ENCODE measurements around the gene VSTM2L. TPM values are rescaled to one million over a fixed set of nuclear protein-coding genes. Genes with fewer than 3 reads are reported as not detected.

The VSTM2L gene, protein sequence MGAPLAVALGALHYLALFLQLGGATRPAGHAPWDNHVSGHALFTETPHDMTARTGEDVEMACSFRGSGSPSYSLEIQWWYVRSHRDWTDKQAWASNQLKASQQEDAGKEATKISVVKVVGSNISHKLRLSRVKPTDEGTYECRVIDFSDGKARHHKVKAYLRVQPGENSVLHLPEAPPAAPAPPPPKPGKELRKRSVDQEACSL
- total RNA-seq (2011; cell fraction: chromatin; rRNA removed; ENCODE audit: low replicate concordance) = not detected in 2 replicates
- not detected in 2 replicates for total RNA-seq (2011; cell fraction: nucleolus; rRNA removed)
- not detected in 2 replicates for total RNA-seq (2011; cell fraction: nucleoplasm; rRNA removed)
- total RNA-seq (2014; rRNA removed) (not detected in 2 replicates), total RNA-seq (2014; rRNA removed; fragmentation: Illumina TruSeq; extraction: Trizol) (not detected in 2 replicates), total RNA-seq (2015; rRNA removed; fragmentation: Illumina TruSeq; extraction: Trizol) (not detected in 2 replicates), total RNA-seq (2021) (not detected in 2 replicates), polyA plus RNA-seq (2011; rRNA removed) (not detected in 2 replicates), polyA plus RNA-seq (2014; fragmentation: Illumina TruSeq; extraction: Trizol) (not detected in 2 replicates), polyA plus RNA-seq (2014; fragmentation: Nextera tagmentation; extraction: Ambion mirVana) (not detected), polyA plus RNA-seq (2014; rRNA removed) (not detected in 2 replicates), polyA minus RNA-seq (2011; rRNA and poly(A)+ RNA removed) (not detected in 2 replicates), Bru-seq, nascent RNA (percentile 13 among the genes with signal in this experiment), BruChase-seq, experiment 1, labeled RNA remaining after a 2-hour chase (percentile 7 among the genes with signal in this experiment), BruChase-seq, experiment 2, labeled RNA remaining after a 6-hour chase (percentile 3 among the genes with signal in this experiment)
- not detected in 2 replicates for polyA plus RNA-seq (2011; cell fraction: cytosol; rRNA removed)
- polyA plus RNA-seq (2011; cell fraction: nucleus; rRNA removed) = not detected in 2 replicates
- polyA plus RNA-seq (2012) = not detected in 2 replicates
- not detected in 2 replicates for polyA minus RNA-seq (2011; cell fraction: cytosol; rRNA and poly(A)+ RNA removed)
- polyA minus RNA-seq (2011; cell fraction: nucleus; rRNA and poly(A)+ RNA removed) = not detected in 2 replicates
- long read RNA-seq, experiment 1 = 0 reads
- long read RNA-seq, experiment 2 = 0 reads
- long read RNA-seq, experiment 3 = 0 reads

DNA sequence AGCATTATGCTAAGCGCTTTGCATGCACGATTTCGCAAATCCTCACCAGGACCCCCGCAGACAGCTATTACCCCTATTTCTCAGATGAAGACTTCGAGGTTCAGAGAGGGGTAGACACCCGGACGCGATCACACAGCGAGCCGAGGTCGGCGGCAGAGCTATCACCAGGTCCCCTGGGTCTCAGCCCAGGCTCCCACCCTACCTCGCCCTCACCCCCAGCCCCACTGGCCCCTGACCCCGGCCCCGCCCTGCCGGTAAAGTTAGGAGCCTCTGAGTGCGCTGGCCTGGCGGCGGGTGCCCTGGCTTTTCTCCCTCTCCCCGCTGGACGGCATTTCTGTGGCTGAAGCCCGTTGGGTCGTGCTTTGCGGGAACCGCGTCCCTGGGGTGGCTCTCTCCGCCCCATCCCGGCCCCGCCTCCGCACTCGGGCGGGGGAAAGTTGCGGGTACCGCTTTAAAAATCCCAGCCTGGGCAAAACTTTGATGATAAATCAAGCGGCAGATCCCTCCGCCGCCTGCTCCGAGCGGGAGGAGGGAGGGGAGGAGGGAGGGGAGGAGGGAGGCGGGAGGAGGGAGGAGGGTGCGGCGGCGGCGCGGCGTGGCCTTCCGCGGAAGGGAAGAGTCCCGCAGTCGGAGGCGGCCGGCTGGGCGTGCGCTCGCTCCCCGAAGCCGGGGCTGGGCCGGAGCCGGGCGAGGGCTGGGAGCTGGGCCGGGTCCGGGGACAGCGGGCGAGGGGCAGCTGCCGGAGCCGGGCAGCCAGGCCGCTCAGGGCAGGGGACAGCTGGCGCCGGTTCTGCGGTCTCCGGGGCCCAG, at the start of gene VSTM2L:
VSTM2L (plus strand) TSS at position 624 of the 810 bp plus-strand sequence. CDS start 224 bp downstream, outside the sequence.
- Histone ChIP-seq H4K20me1 (replicated peaks; ENCODE audit: control insufficient read depth, insufficient read depth, low read length) (peaks cover 8% of the 10 kb centered on the region), H3K9ac (ENCODE audit: insufficient read depth in 1 of 2, low read depth in 2 of 2, low read length in 2 of 2) (peak within 1 kb of the TSS in 1 of 2 experiments; percentile 28; a peak in 1 of 4 replicates), H3K4me1 (replicated peaks in 1 of 2; ENCODE audit: control insufficient read depth in 2 of 2, insufficient read depth in 2 of 2, low read length in 2 of 2) (peaks cover 0 to 13% of the 10 kb centered on the region in 2 experiments; a peak in 2 of 5 replicates), H2AFZ (ENCODE audit: low read depth, low read length) (no peak within 1 kb of the TSS), H3K79me2 (ENCODE audit: control insufficient read depth, insufficient read depth, low read length) (no peaks in the 10 kb centered on the region), H3K4me2 (ENCODE audit: insufficient read depth, low read length) (peak within 1 kb of the TSS; percentile 32; the same call in 1 of the 2 replicates), H3K9me3 (replicated peaks; ENCODE audit: control insufficient read depth, insufficient read depth, low read depth, low read length) (no peaks in the 10 kb centered on the region), H3K9me1 (ENCODE audit: control insufficient read depth, insufficient read depth, low read length) (peaks cover 3% of the 10 kb centered on the region), H3K4me3 (peak within 1 kb of the TSS; percentile 21; the same call in 1 of the 2 replicates), H3K36me3 (ENCODE audit: control insufficient read depth, insufficient read depth, low read length) (no peaks in the 10 kb centered on the region; the same call in 2 of the 3 replicates), H3K27me3 (ENCODE audit: control insufficient read depth in 2 of 2, insufficient read depth in 2 of 2, low read length in 2 of 2) (peaks cover 9 to 49% of the 10 kb centered on the region in 2 experiments; a peak in 4 of 5 replicates), H3K27ac (ENCODE audit: extremely low read depth, low read depth, low read length) (no peak within 1 kb of the TSS)
- in situ Hi-C loops (cut with MboI) (no loop called here), intact Hi-C loops (cut with micrococcal nuclease) (loop anchor here (1.0 to 5.0 kb wide), 3 partner anchors 91 to 320 kb away; no protein-coding TSS in a partner anchor)
- ChIA-PET POLR2A (interaction anchor here (1.2 kb wide), 1 partner anchor 15 kb away, joined by 3 read pairs; no protein-coding TSS in a partner anchor), CTCF (ENCODE audit: low intra/inter-chr PET ratio) (interaction anchor here (0.7 kb wide), 1 partner anchor 90 kb away, joined by 3 read pairs; no protein-coding TSS in a partner anchor)
- BruUV-seq (replicated peaks) = no TSS peak
- peak; percentile 30 to 47 (median 46) for DNase-seq (ENCODE audit: extremely low read depth in 1 of 4, low spot score in 3 of 4)
- 10% methylated on average over 27 of the region's 71 CpGs for WGBS (ENCODE audit: insufficient coverage, low coverage, missing lambda C conversion rate)
- ATAC-seq = peak; percentile 13; the same call in 2 of the 3 replicates
- FAIRE-seq = no peak
- TF ChIP-seq ETV1 (tag; conservative IDR thresholded peaks at IDR 0.05; ENCODE audit: low read depth) (no peak), PTBP1 (IDR thresholded peaks at IDR 0.05; ENCODE audit: low read depth, low read length) (peak; percentile 41; the same call in 1 of the 2 replicates), ZNF696 (CRISPR knock-in tag; conservative IDR thresholded peaks at IDR 0.05) (no peak), COPS2 (conservative IDR thresholded peaks at IDR 0.05) (no peak), PCBP2 (IDR thresholded peaks at IDR 0.05; ENCODE audit: low read depth, low read length, poor library complexity, severe bottlenecking) (peak; percentile 49), PCBP1 (IDR thresholded peaks at IDR 0.05; ENCODE audit: low read depth, low read length, poor library complexity, severe bottlenecking) (peak; percentile 61), KDM1A (IDR thresholded peaks at IDR 0.05) (0 out of 4 replicates have a peak, but pooled peaks of 1 of the 2 experiments have one; percentile 2), HNRNPK (IDR thresholded peaks at IDR 0.05; ENCODE audit: low read depth, low read length, poor library complexity, severe bottlenecking) (peak; percentile 93)
- TF ChIP-seq, protein P1, sequence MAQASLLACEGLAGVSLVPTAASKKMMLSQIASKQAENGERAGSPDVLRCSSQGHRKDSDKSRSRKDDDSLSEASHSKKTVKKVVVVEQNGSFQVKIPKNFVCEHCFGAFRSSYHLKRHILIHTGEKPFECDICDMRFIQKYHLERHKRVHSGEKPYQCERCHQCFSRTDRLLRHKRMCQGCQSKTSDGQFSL (CRISPR knock-in tag; IDR thresholded peaks at IDR 0.05) = no peak
- TF ChIP-seq, protein P1 (tag; IDR thresholded peaks at IDR 0.05) = no peak
- TF ChIP-seq, protein P2, sequence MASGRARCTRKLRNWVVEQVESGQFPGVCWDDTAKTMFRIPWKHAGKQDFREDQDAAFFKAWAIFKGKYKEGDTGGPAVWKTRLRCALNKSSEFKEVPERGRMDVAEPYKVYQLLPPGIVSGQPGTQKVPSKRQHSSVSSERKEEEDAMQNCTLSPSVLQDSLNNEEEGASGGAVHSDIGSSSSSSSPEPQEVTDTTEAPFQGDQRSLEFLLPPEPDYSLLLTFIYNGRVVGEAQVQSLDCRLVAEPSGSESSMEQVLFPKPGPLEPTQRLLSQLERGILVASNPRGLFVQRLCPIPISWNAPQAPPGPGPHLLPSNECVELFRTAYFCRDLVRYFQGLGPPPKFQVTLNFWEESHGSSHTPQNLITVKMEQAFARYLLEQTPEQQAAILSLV (tag; IDR thresholded peaks at IDR 0.05) = no peak

All from K562 (cell line).